A673 (cell line): ENCODE data around the gene CHRNA9.

Experiments used
- CTCF ChIP-seq: fragments of 300-800, 200-600 bp; sonication (generic); conservative IDR thresholded peaks from 2 replicates; pipeline ENCODE4 v1.5.1; 2017; ENCODE audit warnings: low read depth, mild to moderate bottlenecking, antibody characterized with exemption, low read length, moderate library complexity, mixed read lengths
- EZH2 ChIP-seq: fragments of 200-600 bp; sonication (generic); IDR thresholded peaks from 2 replicates; pipeline ENCODE4 v1.6.1; 2017; ENCODE audit warnings: borderline replicate concordance, low read depth, mild to moderate bottlenecking, mixed read lengths, antibody characterized with exemption, low read length; ENCODE audit not compliant: poor library complexity, severe bottlenecking

- no peak for TF ChIP-seq CTCF
- no peak for TF ChIP-seq EZH2
These were observed 5.3 kb upstream of the CHRNA9 start for GRCh38 chr4:40329805-40330204.
